GM18951 (cell line): ENCODE data around the gene SDC1.

ENCODE experiments used
- POLR2A ChIP-seq: IDR thresholded peaks from 4 replicates; pipeline ENCODE4 v1.6.1; 2011; ENCODE audit warnings: mild to moderate bottlenecking; ENCODE audit not compliant: insufficient read length, insufficient read depth; ENCODE audit errors: extremely low read depth
- in situ Hi-C: fragments of 300-500 bp; cut with MboI; formaldehyde crosslinking; loops from one replicate; pipeline ENCODE4 v1.12.0; 2022; ENCODE audit warnings: low sequenced_read_pairs, mixed read lengths, inconsistent platforms; ENCODE audit not compliant: unreplicated experiment

Gene SDC1

DNA sequence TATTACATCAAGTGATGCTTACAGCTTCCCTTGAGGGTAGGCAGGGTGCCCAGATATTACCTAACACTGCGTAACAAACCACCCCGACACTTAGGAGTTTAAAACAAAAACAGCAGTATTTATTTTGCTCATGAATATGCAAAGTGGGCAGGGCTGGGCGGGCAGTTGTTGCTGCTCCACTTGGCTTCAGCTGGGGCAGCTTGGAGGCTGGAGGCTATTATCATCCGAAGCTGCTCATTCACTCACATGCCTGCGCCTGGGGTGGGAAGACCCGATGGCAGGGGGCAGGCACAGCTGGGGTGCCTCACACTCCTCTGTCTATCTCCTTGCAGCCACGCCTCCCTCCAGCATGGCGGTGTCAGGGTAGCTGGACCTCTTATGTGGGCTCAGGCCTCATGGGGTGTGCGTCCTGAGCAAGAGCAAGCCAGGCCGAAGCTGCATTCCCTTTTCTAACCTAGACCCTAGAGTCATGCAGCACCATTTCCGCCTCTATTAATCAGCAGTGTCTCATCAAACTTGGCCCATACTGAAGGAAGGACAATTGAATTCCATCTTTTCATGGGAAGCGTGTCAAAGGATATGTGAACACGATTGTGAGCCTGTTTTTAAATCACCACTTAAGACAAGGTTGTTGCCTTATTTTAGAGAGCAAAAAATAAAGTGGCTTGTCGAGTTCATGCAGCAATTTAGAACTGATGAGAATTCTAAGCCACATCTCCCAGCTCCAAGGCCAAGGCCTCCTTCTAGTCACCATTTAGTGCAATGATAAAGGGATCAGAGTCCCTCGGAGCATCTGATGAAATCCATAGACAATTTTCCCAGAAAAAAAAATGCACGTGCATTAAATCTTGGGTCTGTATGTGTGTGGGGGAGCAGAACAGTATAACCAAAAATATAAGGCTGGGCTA, 54.9 kb downstream of the SDC1 start:
- in situ Hi-C loops: no loop called here
- TF ChIP-seq POLR2A: no peak

DNA sequence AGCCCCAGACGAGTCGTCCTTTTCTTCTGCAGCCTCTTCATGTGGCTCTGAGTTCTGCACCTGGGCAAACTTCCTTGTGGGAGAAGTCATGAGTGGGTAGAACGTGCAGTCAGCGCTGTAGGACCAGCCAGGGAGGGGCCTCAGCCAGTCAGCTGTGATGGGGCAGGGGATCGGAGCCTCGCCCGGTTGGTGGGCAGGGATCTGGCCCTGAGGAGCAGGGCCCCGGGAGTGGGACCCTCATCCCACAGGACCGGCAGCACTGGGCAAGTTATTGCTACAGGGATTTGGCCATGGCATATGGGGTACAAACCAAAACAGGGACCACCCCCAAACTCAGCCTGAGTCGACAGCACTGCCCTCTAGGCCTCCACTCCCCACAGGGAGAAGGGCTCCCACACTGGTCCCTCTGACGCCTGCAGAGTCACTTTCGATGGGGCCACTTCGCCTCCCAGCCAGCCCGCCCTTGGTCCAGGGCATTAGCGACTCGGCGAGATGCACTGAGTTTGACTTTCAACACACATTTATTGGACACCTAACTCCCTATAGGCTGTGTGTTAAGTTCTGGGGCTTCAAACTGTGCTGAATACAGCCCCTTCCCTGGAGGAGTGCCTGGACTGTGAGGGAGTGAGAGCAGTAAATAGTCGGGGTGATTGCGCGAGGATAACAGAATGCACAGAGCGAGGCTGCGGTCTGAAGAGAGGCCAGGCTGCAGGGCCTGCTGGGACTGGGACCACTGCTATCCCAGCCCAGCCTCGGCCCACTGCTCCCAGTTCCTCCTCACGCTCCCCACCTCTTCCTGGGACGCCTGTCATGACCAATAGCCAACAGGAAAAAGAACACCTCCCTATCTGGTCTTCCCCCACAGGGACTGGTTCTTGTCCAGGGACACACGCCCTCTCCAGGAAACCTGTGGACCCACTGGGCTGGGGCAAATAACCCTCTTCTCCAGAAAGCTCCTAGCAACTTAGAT, 55.9 kb downstream of the SDC1 start:
- in situ Hi-C loops: no loop called here
- no peak for TF ChIP-seq POLR2A

DNA sequence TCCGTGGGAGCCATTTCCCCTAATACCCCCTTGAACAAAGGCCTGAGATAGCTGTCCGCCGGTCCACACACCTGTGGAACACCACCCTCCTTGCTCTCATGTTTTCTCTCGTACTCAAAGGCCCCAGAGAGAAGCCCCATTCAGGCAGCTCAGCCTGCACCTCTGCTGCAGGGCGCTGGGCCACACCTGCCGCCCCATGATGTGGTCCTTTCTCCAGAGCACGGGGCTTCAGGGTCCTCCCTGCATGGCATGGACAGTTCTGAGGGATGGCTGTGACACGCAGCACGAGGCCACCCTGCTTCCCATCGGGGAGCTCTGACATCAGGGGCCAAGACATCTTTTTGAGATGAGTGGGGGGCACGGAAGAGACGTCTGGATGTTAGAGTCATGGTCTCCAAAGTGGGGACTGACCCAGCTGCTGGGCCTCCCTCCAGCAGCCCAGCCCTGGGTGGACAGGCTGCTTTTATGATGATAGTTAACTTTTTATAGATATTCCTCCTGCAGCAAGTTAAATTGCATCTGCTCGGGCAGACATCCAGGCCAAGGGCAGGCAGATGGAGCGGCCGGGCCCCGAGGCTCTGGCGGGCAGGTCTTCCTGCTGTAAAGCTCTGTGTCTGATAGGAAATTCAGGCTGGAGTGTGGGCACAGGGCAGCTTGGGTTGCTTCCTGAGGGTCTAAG, 56.7 kb downstream of the SDC1 start:
- in situ Hi-C loops: no loop called here
- no peak for TF ChIP-seq POLR2A

DNA sequence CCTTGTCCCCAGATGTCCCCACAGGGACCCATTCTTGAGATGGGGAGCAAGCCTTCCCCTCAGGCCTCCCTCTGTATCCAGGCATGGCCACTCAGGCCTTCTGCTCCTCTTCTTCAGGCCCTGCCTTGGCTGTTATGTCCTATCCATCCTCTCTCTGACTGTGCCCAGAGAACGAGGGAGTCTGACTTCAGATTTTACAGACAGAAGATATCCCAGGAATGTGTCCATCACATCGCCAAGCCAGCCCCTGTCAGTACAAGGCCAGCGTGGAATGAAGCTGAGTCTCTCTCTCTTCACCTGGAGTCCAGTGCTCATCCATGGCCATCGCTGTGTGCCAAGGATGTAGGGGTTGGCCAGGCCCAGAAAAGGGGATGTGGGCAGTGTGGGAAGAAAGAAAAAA, 57.6 kb downstream of the SDC1 start:
- no peak for TF ChIP-seq POLR2A

DNA sequence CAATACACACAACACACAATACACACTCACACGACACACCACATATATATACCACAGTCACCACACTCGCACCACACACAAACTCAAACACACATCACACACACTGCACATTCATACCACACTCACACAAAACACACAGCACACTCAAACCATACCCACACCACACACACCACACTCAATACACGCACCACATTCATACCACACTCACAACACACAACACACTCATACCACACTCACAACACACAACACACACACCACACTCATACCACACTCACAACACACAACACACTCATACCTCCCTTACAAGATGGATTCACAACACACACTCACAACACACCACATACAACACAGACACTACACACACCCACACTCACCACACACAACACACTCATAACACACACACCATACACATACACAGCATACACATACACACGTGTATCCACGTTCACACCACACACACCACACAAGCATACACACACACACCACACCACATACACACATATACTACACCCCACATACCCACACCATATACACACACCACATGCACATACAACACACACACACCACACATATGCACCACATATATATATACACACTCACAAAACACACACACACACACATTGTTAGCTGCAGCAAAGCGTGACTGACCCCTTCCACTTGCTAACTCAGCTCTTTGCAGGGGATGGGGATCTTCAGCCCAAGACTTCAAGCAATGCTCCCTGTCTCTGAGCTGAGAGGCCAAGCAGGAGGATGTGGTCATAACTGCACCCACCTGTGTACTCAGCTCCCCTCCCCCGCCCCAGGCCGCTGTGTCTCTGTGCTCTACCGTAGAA, 59.0 kb downstream of the SDC1 start:
- in situ Hi-C loops: no loop called here
- TF ChIP-seq POLR2A: no peak

More for the DNA sequence above, 57.6 kb downstream of the SDC1 start:
- in situ Hi-C loops: no loop called here

DNA sequence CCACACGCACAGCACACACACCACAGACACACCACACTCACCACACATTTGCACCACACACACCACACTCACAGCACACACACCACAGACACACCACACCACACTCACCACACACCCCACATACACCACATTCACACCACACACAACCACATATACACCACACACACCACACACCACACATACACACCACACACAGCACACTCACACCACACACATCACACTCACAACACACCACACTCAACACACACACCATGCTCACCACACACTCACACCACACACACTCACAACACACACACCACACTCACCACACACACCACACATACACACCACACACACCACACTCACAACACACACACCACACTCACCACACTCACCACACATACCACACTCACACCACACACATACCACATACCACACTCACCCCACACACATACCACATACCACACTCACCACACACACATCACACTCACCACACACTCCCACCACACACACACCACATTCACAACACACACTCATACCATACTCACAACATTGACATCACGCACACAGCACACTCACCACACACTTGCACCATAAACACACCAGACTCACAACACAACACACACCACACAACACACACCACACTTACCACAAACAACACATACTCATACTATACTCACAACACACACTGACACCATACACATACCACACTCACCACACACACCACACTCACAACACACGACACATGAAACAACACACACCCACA, 60.0 kb downstream of the SDC1 start:
- in situ Hi-C loops: no loop called here

DNA sequence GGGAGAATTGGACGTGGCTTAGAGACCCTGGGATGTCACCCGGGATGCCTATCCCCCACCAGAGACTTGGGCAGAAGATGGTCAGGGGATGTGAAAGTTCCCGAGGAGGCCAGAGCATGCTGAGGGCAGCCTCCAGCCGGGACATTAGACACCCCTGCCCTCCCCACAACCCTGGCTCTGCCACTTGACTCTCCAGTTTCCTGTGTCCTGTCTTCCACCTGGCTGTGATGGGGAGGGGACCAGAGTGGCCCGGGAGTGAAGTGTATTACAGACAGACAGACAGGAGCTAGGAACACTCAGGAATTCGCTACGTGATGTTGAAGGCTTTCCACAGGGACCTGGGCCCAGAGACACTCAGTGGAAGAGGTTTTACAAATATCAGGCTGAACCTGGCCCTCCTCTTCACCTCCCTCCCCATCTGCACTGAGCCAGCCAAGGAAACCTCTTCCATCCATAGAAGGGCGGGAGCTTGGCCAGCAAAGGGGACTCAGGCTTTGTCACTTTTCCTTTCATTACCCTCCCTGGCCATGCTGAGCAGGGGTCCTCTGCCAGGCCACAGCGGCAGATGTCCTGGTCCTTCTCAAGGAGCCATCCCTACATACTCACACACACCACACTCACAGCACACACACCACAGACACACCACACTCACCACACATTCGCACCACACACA, 60.7 kb downstream of the SDC1 start:
- TF ChIP-seq POLR2A: no peak
- in situ Hi-C loops: no loop called here

More for the DNA sequence above, 60.0 kb downstream of the SDC1 start:
- TF ChIP-seq POLR2A: no peak

DNA sequence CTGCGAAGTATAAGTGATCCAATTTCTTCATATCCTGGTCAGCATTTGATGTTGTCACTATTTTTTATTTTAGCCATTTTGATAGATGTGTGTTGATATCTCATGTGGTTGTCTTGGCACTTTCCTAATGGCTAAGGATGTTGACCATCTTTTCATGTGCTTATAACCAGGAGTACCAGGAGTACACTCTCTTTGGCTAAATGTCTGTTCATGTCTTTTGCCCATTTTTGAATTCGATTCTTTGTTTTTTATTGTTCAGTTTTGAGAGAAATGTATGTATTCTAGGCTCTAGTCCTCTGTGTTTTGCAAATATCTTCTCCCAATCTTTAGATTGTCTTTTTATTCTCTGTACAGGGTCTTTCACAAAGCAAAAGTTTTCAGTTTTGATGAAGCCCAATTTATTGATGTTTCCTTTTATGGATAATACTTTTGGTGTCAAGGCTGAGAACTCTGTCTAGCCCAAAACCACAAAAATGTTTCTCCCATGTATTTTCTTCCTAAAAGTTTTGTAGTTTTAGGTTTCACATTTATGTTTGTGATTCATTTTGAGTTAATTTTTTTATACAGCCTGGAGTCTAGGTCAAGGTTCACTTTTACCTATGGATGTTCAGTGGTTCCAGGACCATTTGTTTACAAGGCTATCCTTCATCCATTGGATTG, 65.4 kb downstream of the SDC1 start:
- no peak for TF ChIP-seq POLR2A
- in situ Hi-C loops: no loop called here

DNA sequence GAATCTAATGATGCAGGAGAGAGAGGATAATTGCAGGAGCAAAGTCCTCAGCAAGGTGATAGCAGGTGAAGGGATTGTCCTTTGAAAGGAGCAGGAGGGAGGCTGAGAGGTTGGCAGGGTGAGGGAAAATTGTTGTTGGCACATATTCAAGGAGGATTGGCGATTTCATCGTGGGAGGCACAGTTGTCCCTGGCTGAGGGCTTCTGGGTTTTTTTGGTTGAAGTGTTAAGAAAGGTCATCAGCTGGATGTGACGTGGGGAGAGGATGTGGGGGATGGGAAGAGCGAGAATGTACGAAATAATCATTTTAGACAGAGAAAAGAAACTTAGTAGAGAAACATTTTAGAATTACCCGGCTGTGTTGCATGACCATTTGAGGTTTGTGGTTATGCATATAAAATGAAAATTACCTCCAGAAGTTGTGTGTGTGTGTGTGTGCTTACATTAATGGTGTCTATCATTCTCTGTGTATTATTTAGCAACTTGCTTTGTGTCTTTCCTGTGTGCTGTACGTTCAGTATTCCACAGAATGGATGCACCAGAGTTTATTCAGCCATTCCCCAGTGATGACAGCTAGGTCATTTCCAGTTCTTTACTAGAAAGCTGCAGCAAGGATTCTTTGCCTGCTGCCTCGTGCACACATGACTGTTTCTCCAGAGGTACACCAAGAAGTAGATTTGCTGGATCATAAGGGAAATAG, 67.6 kb downstream of the SDC1 start:
- no peak for TF ChIP-seq POLR2A
- in situ Hi-C loops: no loop called here

DNA sequence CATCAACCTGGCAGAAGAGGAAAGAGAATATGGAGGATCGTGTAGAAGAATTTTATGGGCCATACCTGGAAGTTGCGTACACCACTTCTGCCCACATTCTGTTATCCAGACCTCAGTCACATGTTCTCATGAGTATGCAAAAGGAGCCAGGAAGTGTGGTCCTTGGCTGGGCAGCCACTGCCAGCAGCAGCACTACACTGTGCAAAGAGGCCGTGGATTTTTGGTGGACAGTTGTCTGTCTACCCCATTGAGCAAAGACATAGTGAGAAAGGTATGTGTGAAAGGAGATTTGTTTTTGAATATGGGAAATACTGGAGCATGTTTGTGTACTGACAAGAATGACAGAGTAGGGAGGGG, 68.1 kb downstream of the SDC1 start:
- in situ Hi-C loops: no loop called here
- no peak for TF ChIP-seq POLR2A

DNA sequence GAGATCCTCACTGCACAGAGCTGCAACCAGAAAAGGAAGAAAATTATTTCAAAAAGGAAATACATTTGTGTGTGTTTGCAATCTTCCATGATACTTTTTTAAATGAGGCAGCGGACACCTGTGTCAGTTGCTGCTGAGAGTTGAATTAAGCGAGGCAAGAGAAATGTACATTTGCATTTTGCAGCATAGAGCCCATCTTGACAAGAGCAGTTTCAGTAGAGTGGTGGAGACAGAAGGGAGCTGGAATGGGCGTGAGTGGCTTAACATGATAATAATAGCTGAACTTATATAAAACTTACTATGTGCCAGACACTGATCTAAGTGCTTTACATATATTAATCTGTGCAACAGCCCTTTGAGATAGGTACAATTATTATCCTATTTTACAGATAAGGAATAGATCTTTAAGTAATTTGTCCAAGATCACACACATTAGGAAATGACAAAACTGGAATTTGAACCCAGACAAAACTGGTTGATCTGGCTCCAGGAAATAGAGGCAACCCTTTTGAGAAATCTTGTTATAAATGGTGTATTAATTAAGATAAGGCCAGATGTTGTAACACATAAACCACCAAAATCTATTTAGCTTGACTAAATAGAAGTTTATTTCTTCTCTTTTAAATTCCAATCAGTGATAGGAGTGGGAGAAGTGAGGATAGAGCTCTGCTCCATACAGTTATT, 68.7 kb downstream of the SDC1 start:
- in situ Hi-C loops: no loop called here
- TF ChIP-seq POLR2A: no peak
